Measurements from ENCODE around the gene C1QTNF6.

The C1QTNF6 gene

DNA sequence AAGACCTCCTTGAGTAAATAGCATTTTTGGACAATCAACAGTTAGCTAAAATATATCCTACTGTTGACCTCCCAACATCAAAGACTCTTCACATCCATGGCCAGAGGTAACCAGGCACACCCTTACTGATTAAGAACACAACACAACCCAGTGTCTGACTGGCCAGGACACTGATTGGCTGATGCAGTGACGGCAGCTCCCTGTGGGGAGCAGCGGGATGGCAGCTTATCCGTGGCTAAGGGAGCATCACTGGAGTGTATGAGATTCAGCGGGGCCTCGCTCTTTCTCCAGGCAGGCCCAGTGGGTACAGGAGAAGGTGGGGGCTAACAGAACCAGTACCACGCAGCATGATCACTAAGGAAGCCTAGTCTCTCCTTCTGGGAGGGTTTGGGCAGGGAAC, 28.0 kb downstream of the C1QTNF6 start:
- DNase-seq = no peak

DNA sequence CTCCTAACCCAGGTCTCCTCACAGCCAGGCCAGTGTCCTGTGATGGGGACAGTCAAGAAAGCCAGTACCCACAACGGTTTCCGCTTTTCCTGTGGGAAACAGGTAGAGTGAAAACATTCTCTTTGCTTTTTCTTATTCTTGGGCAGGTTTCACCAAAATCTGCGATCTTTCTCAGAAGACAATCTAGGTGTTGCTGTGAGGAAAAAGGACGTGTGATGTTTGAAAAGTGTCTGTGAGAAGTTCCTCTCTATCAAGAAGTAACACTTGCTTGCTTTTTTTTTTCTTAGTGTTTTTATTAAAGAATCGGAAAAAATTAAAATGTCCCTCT, 29.1 kb downstream of the C1QTNF6 start:
- no peak for DNase-seq

DNA sequence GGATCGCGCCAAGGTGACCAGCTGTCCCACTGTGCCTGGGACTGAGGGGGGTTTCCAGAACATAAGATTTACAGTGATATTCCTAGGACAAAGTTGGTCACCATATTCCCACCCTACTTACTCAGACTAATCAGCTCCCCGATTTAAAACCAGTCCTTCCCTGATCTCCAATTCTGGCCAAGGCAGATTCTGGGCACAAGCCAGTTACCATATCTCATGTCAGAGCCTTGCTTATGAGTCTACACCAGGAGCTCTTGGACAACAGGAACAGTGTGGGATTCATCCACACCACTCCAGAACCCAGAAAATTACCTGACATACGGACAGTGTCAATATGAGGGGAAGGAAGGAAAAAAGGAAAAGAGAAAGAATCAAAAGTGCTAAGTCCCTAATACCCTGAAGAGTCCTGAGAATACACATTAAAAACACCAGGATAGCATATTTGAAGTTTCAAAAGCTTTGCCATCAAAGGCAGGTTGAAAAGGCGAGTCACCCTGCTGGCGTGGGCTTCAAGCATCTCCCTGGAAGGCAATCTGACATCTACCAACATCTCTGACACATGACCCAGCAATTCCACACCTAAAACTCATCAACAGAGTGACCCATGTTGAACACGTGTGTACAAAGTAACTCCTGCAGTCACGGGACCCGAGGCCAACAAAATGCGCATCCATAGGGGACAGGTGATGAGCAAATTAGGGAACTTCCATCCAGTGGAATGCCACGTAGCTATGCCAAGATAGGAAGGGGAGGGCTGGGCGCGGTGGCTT, 30.3 kb downstream of the C1QTNF6 start:
- DNase-seq = no peak

DNA sequence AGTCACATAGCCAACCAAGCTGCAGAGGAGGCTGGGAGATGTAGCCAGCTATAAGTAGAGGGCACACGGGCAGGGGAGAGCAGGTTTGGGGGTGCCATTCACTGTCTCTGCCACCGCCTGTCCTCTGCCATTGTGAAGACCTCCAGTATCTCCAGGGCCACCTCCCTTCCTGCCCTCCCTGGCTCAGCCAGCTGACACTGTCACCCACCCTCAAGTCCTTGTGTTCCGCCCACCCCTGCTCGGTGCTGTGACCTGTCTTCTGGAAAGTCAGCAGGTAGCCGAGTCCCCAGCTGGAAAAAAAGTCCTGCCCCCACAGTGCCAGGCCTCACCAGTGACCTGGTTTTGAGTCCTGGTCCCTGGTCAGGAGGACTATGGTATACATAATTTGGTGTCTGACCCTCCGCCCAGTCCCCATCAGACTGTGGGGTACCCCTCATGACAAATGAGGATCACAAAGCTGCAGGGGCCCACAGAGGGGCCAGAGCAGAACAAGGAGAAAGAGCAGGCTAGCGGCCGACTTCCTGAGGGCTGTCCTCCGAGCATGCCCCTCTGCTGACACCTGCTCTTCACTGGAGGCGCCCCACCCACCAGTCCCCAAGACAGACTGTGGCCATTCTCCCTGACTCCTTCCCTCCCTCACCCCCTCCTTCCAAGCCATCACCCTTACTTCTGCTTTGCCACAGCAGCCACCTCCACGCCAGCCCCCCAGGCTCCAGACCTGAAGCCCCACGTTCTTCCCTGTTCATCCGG, 31.2 kb downstream of the C1QTNF6 start:
- no peak for DNase-seq

DNA sequence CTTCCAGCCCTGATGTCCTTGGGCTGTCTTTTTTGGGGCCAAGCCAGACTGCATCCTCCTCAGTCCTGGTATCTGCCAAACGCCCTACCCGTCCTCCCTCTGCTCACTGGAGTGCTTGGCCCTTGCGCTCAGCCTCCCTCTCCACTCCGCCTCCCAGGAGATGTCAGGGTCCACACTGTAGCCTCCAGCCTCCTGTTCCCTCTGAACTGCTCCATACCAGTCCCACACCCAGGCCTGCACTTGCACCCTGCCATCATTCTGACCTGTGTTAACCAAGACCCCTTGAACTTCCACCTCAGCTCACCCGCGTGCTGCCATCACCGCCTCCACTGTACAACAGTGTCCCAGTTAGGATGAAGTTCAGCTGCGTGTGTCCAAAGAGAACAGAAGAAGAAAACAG, 32.1 kb downstream of the C1QTNF6 start:
- DNase-seq = no peak

DNA sequence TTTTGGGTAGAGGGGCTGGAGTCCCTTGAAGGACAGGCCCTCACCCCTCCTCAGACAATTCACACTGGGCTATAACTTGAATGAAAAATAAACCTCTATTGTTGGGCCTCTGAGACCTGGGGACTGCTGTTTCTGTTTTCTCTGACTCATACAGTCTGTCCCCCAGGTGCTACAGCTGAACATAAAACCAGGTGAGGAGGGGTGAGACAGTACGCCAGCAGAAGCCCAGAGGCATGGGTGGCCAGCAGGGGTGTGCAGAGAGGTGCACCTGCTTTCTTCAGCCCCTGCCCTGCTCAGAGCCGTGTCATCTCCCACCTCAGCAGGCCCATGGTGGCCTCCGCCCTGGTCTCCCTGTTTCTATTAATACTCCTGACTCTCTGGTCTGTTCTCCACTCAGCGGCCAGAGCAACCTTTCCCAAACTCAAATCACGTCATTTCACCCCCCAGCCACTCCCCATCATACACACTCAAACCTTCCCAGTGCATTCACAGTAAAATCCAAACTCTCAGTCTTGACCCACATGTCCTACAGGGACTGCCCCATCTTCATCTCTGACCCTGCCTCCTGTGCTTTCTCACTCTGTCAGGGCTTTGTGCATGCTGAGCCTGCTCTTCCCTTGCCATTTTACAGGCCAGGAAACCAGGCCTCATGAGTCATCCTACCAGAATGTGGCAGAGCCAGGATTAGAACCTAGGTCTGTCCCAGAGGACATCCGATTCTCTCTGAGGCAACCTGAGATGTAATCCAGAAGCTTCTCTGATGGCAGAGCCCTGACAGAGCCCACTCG, 32.9 kb downstream of the C1QTNF6 start:
- DNase-seq = no peak

DNA sequence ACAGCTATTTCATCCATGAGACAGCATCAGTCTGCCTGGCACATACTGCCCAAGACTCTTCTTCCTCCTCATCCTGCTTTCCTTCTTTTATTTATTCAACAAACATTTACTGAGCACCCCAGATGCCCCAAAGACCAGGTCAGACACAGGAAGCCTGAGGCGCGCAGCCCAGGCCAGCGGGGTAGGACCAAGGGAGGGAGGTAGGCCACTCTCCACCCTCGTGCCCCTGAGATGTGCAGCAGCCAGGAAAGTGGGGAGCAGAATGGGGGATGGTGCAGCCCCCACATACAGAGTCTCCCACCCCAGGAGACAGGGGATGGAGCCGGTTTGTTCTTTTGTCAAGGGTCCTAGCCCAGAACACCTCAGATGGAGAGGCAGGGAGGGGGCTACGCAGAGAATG, 34.1 kb downstream of the C1QTNF6 start:
- no peak for DNase-seq

DNA sequence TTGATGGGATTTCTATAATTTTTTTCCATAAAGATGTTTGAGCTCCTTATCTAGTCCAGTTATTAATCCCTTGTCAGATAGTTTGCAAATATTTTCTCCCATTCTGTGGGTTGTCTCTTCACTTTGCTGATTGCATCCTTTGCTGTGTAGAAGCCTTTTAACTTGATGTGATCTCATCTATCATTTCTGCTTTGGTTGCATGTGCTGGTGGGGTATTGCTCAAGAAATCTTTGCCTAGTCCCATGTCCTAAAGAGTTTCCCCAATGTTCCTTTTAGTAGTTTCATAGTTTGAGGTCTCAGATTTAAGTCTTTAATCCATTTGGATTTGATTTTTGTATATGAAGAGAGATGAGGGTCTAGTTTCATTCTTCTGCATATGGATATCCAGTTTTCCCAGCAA, 36.6 kb downstream of the C1QTNF6 start:
- DNase-seq = no peak

DNA sequence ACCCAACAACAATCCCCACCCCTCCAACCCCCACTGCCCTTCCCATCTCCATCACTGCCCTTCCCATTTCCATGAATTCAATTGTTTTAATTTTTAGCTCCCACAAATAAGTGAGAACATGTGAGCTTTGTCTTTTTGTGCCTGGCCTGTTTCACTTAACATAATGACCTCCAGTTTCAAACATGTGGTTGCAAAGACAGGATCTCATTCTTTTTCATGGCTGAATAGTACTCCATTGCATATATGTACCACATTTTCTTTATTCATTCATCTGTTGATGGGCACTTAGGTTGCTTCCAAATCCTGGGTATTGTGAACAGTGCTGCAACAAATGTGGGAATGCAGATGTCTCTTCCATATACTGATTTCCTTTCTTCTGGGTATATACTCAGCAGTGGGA, 37.3 kb downstream of the C1QTNF6 start:
- DNase-seq = no peak

DNA sequence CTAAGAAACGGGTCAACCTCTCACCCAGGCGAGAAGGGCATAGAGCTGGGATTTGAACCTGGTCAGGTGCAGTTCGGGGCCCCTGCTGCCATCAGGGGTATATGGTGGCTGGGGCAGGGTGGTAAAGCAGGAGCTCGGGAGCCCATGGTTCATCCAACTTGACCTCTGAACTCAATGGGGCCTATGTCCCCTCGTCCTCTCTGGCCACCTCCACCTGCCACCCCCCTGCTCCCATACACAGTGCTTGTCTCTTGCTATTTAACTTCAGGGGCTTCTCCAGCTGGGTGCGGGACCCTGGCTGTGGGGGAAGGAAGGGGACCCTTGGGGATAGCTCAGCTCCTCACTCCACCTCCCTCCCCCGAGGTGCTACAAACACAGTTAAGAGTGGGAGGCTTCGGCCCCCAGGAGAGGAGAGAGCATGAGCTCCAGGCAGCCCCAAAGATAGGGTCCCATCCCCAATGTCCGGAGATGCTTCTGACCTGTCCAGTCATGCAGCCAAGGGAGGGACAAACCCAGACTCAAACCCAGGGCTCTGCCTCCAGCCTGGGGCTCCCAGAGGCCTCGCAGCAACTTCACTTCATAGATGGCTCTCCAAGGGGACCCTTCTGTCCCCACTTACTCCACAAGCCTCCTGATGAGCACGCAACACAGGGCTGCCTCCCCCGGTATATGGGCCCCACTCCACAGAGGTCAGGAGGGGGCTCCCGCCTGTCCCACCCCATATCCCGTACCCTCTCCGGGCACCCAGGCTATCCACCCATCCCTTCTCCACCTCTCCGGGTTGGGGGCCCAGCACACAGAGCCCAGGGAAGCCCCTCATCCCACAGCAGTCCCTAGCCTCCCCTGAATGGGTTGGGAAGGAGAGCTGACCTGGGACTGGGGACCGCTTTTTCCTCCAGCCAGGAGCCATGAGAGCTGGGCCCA, 39.0 kb downstream of the C1QTNF6 start:
- no peak for DNase-seq

DNA sequence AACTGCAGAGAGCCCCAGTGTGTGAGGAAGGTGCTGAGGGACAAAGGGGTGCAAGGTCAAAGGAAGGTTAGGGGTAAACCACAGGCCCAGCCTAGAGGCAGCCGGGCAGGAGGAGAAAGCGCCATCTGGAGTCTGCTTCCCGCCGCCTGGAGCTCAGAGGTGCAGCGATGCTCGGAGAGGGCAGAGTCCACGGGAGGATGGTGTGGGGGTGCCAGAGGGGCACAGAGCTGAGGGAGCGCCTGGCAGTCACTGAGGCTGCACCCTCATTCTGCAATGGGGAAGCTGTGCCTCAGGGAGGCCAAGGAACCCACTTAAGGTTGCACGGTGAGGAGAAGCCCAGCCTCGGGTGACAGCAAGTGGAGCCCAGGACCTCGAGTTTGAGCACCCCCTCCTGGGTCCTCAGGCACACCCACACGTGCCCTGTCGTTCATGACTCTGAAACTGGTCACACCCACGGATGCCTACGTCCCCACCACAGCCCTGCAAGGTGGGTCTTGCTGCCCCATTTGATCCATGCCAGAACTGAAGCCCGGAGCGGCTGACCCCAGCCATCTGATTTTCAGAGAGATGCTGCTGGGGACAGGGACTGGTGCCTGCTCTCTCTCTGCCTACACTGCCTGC, 39.9 kb downstream of the C1QTNF6 start:
- no peak for DNase-seq

DNA sequence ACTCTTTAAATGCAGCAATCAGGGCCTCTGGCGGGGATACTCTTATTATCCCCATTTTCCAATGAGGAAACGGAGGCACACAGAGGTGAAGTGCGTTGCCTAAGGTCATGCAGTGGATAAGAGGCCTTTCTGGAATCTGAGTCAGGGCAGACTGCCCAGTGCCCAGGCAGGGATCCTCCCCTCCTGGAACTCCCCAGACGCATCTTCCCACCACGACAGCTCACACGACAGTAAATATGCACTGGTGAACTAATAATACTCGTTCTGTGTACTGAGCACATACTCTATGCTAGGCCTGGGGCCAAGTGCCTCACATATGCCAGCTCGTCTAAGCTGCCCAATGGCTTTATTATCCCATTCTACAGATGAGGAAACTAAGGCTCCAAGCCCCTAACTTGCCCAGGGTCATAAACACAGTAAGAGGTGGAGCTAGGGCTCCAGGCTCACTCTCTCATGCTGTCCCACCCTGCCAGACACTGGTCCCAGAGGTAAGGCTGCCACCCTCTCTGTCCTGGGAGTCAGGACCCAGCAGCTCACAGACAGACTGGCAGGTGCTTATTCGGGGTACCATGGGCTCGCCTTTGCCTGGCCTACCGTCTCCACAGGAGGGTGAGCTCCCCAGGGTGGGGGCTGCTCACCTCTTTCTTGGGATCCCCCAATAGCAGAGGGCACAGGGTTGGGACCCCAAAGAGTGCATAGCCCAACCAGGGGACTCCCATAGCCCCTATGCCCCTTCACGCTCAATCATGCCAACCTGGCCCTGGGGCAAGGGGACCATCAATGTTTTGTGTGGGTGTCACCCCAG, 40.7 kb downstream of the C1QTNF6 start:
- no peak for DNase-seq

DNA sequence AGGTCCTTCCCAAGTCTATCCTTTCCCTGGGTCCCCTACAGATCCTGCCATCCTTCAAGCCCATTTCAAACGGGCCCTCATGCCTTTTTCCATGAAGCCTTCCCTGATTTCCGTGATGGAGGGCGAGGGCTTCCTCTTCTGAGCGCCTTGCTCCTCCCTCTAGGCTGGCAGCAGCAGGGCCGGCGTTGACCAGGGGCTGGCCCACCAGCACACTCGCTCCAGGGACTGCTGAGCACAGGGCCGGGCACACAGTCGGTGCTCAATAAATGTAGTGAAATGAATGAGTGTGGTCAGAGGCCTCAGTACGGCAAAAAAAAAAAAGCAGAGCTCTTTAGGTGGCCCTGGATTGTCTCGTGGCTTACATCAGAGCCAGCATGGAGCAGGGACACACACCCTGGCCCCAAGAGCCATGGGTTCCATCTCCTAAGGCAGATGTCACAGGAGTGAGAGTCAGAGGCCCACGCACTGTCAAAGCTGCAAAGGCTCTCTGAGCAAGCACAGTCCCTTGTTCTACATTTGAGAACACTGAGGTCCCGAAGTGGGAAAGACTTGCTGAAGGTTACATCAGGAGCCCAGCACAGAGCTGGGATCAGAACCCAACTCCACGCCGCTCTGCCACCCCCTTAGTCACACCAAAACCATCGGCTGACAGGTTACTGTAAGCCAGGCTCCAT, 41.4 kb downstream of the C1QTNF6 start:
- no peak for DNase-seq

DNA sequence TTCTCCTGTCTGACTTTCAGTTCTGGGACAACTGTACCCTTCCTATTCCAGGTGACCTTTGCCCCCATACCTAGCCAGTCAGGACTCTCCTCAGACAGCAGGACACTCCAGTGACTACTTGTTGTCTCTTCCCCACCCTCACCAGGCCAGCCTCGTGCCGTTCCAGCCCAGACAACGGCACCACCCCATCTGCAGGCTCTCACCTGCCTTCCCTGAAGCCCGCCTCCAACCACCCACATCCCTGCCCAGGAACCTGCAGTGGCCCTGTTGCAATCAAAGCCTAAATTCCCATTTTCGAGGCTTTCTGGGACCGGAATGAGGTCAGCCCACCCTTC, 42.0 kb downstream of the C1QTNF6 start:
- DNase-seq = no peak

DNA sequence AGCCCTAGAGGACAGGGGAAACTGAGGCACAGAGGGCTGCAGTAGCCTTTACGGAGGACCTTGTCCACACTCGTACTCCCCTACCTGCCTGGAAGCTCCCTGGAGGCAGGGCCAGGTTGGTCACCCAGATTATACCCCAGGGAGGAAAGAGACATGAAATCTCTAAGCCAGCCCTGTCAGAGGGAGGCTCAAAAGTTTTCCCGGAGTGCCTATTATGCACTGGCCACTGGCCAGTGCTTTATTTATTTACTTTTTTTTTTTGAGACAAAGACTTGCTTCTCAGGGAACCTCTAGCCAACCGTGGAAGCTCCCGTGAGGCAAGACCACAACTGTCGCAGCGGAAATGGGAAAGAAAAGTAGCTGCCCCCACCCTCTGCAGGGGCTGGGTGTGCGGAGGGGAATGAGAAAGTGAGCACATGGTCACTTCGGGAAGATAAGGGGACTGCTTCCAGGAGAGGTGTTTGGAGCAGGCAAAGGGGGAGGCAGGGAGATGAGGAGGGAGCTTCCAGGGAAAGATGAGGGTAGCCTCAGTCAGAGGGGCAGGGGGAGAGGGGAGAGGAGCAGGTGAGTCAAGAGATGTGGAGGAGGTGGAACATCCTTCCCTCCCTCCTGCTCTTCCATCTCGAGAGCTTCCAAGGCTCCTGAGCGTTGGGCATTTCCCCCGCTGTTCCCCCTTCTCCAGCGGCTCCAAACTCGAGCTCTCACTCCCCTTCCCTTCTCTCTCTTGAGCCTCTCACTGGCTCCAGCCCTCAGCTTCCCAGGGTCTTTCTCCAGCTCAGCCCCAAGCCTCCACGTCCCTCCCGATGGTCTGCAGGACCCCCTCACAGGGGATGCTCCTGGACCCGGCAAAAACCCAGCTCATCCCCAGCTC, 42.6 kb downstream of the C1QTNF6 start:
- DNase-seq = no peak

DNA sequence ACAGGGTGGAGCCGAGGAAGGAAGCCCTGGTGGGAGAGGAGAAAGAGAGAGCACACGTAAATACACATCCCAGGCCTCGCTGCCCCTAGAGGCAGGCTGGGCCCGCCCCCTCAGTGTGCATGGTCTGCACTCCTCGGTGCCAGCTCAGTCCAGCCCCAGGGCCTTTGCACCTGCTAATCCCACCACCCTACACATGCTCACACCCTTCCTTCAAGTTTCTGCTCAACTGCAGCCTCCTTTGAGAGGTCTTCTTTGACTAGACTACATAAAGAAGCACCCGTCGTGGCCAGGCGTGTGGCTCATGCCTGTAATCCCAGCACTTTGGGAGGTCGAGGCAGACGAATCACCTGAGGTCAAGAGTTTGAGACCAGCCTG, 43.9 kb downstream of the C1QTNF6 start:
- no peak for DNase-seq

DNA sequence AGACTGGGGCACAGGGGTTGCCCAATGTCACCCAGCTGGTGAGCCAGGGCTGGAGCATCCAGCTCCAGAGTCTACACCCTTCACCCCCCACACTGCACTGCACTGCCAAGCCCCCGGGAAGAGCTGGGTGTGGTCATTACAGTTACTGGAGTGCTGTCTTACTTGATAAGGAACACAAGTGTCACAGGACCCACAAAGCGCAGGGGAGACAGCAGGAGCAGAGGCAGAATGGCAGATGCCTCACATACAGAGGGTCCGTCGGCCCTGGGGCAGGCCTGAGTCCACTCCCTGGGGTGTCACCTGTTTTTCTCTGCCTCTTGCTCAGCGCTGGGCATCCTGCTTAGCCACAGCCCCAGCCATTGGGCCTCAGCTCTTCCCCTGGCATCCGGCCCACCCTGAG, 46.1 kb downstream of the C1QTNF6 start:
- no peak for DNase-seq

DNA sequence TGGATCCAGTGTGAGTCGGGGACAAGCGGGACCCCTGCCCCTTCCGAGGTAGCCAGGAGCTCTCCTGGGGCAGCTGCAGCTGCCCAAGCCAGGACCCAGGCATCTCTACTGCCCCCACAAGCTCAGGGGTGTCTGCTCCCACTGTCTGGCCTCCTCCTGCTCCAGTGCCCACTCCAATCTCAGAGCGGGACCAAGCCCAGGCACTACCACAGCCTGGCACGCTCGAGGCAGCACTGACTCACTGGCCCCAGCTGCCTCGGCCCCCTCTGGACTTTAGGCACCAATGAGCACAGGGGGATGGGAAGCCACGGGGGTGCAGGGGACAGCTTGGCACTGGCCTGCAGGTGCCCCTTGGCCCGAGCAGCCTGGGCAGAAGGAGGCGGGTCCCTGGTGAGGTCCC, 46.6 kb downstream of the C1QTNF6 start:
- no peak for DNase-seq

DNA sequence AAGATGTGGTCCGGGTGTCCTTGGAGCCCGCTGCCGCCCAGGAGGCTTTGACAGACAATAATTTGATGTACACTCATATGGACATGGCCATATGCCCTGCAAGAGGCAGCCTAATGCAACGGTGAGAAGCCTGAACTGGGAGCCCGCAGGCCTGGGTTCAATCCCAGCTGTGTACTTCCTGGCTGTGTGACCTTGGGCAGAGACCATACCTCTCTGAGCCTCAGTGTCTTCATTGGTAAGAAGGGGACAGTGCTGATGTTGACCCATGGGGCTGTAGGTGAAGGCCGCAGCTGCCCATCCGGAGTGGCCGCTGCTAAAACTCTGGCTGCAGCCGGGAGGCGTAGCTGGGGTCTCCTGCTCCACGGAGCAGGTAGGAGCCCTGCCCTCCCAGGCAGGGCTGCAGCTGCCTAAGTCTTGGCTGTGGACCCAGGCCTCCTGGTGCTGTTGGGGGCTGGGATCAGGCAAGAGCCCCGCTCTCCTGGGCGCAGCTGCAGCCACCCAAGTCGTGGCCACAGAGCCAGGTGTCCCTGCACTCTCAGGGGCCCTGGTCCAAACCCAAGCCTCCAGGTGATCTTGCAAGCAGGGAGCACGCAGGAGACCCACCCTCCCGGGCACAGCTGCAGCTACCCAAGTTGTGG, 47.2 kb downstream of the C1QTNF6 start:
- DNase-seq = no peak

DNA sequence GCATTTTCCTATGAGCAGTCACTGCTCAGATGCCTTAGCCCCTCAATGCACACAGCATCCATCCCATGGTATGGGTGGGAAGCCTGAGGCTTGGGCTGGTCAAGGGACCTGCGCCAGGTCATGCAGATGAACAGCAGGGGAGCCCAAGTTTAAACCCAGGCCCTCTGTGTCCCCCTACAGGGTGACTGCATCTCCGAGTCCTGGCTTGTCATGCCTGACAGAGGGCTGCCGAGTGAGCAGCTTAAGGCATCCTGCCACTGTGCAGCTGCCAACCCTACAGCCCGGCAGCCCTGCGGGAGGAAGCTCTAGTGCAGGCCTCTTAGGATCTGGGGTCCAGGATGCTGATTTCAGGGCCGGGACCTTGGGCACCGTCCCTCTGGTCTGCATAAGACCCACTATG, 48.3 kb downstream of the C1QTNF6 start:
- DNase-seq = no peak

Data from NCI-H1930 (cell line).